PFSK-1 (cell line): ENCODE measurements around the gene MBNL3.

Experiments used
- FOXP2 ChIP-seq: optimal IDR thresholded peaks from 2 replicates; pipeline ENCODE3; 2011; ENCODE audit warnings: borderline replicate concordance, control low read depth, inconsistent platforms; ENCODE audit not compliant: insufficient read depth; ENCODE audit errors: extremely low read length, extremely low read depth
- POLR2AphosphoS5 ChIP-seq: IDR thresholded peaks from 2 replicates; pipeline ENCODE4 v1.6.1; 2012; ENCODE audit warnings: low read depth, mild to moderate bottlenecking, control low read depth, low read length, moderate library complexity
- TAF1 ChIP-seq: IDR thresholded peaks from 2 replicates; pipeline ENCODE4 v1.6.1; 2012; ENCODE audit warnings: low read length, control low read depth, borderline replicate concordance; ENCODE audit not compliant: insufficient read depth
- TF ChIP-seq, protein P1 (sequence below), 2 experiments: IDR thresholded peaks; 2 replicates each; pipeline versions ENCODE4 v1.6.1 to v1.8.0; 2011 to 2012; ENCODE audit warnings: low read depth in 2 of 2, low read length in 2 of 2, control low read depth in 1 of 2, inconsistent platforms in 1 of 2, mild to moderate bottlenecking in 1 of 2, moderate library complexity in 1 of 2; ENCODE audit not compliant: insufficient read depth in 1 of 2

DNA sequence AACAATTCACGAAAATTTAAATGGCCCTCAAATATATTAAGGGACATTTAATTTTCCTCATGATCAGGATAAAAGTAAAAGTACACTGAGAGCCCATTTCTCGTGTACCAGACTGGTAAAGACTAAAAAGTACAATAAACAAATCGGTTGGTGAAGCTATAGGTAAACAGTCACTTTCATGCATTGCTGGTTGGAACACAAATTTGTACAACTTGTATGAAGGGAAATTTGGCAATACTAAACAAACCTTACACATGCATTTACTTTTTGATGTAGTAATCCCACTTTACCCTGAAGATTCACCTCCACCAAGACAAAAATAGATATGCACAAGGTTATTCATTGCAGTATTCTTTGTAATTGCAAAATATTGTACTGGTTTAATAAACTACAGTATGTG, 31.4 kb upstream of the MBNL3 start:
- TF ChIP-seq, protein P1, sequence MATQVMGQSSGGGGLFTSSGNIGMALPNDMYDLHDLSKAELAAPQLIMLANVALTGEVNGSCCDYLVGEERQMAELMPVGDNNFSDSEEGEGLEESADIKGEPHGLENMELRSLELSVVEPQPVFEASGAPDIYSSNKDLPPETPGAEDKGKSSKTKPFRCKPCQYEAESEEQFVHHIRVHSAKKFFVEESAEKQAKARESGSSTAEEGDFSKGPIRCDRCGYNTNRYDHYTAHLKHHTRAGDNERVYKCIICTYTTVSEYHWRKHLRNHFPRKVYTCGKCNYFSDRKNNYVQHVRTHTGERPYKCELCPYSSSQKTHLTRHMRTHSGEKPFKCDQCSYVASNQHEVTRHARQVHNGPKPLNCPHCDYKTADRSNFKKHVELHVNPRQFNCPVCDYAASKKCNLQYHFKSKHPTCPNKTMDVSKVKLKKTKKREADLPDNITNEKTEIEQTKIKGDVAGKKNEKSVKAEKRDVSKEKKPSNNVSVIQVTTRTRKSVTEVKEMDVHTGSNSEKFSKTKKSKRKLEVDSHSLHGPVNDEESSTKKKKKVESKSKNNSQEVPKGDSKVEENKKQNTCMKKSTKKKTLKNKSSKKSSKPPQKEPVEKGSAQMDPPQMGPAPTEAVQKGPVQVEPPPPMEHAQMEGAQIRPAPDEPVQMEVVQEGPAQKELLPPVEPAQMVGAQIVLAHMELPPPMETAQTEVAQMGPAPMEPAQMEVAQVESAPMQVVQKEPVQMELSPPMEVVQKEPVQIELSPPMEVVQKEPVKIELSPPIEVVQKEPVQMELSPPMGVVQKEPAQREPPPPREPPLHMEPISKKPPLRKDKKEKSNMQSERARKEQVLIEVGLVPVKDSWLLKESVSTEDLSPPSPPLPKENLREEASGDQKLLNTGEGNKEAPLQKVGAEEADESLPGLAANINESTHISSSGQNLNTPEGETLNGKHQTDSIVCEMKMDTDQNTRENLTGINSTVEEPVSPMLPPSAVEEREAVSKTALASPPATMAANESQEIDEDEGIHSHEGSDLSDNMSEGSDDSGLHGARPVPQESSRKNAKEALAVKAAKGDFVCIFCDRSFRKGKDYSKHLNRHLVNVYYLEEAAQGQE (IDR thresholded peaks at IDR 0.05; ENCODE audit: insufficient read depth in 1 of 2, low read depth in 2 of 2, low read length in 2 of 2): no peak
- TF ChIP-seq POLR2AphosphoS5 (no peak), TAF1 (no peak), FOXP2 (no peak)
